Tibial artery (tissue), 4 donors: Measurements from ENCODE around the gene VEPH1.

Experiments used
- DNase-seq, 2 donors: peaks; one replicate each; pipeline ENCODE4 v3.0.0-alpha.2; 2019
- H3K27ac ChIP-seq, 2 donors: fragments of 200-600 bp; sonication (generic) in 1 of 2; 1 replicate in 1 of 2; 2 replicates in 1 of 2; pipeline ENCODE4 v1.5.1; 2018 to 2019; ENCODE audit warnings: mild to moderate bottlenecking in 1 of 2
- H3K27me3 ChIP-seq, 2 donors: fragments of 200-600 bp; sonication (generic) in 1 of 2; one replicate each; pipeline versions ENCODE4 v1.5.1 to v1.6.0; 2016 to 2019
- H3K36me3 ChIP-seq, 3 donors: fragments of 200-600 bp; sonication (generic) in 2 of 3; one replicate each; pipeline ENCODE4 v1.5.1; 2016 to 2019; ENCODE audit warnings: mild to moderate bottlenecking in 2 of 3
- H3K4me1 ChIP-seq, 4 donors: fragments of 200-600 bp; sonication (generic) in 2 of 4; 1 replicate in 3 of 4; 2 replicates in 1 of 4; pipeline ENCODE4 v1.5.1; 2016 to 2019
- H3K4me3 ChIP-seq, 2 donors: fragments of 200-600 bp; sonication (generic) in 1 of 2; 1 replicate in 1 of 2; 2 replicates in 1 of 2; pipeline ENCODE4 v1.5.1; 2018 to 2019; ENCODE audit warnings: mild to moderate bottlenecking in 2 of 2
- H3K9me3 ChIP-seq, 3 donors: fragments of 200-600 bp; sonication (generic) in 1 of 3; one replicate each; pipeline ENCODE4 v1.5.1; 2016 to 2019
- intact Hi-C: fragments of 100-400 bp; cut with DNase I; formaldehyde crosslinking; loops from one replicate; pipeline ENCODE4 v1.15.0; 2023; ENCODE audit warnings: low total_unique reads
- TF ChIP-seq, protein P1 (sequence below), 2 experiments: fragments of 200-600 bp in 1 of 2; fragments of 450-650 bp in 1 of 2; IDR thresholded peaks; one replicate each; pipeline ENCODE4 v1.5.1; 2017 to 2019; ENCODE audit warnings: antibody characterized with exemption in 2 of 2, mild to moderate bottlenecking in 1 of 2, moderate library complexity in 1 of 2

Gene VEPH1

DNA sequence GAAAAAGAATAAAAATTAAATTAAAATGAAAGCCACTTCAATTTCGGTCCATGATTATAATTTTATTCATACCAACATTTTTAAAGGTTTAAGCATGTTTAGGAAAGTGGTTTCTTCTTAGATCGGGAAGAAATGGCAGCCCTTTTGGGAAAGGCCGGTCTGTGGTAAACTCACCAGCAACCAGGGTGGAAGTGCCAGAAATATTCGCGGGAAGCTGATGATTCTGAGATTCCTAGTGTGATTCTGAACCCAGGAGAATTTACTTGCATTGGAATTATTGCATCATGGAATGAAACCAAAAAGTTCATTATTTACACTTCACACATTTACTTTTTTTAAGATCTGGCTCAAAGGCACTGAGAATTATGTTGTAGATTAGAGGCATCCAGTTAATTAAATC lies 246.1 kb downstream of the VEPH1 start:
- H3K4me1 ChIP-seq: peaks cover 0 to 5% (median 0%) of the 10 kb centered on the region in 4 donors
- no peaks in the 10 kb centered on the region for H3K36me3 ChIP-seq
- H3K27me3 ChIP-seq: no peaks in the 10 kb centered on the region
- DNase-seq: no peak
- no peaks in the 10 kb centered on the region for H3K9me3 ChIP-seq
- no peak overlapping the region for H3K4me3 ChIP-seq
- H3K27ac ChIP-seq: no peak overlapping the region
- TF ChIP-seq, protein P1, sequence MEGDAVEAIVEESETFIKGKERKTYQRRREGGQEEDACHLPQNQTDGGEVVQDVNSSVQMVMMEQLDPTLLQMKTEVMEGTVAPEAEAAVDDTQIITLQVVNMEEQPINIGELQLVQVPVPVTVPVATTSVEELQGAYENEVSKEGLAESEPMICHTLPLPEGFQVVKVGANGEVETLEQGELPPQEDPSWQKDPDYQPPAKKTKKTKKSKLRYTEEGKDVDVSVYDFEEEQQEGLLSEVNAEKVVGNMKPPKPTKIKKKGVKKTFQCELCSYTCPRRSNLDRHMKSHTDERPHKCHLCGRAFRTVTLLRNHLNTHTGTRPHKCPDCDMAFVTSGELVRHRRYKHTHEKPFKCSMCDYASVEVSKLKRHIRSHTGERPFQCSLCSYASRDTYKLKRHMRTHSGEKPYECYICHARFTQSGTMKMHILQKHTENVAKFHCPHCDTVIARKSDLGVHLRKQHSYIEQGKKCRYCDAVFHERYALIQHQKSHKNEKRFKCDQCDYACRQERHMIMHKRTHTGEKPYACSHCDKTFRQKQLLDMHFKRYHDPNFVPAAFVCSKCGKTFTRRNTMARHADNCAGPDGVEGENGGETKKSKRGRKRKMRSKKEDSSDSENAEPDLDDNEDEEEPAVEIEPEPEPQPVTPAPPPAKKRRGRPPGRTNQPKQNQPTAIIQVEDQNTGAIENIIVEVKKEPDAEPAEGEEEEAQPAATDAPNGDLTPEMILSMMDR (IDR thresholded peaks at IDR 0.05): no peak
- intact Hi-C loops: no loop called here

DNA sequence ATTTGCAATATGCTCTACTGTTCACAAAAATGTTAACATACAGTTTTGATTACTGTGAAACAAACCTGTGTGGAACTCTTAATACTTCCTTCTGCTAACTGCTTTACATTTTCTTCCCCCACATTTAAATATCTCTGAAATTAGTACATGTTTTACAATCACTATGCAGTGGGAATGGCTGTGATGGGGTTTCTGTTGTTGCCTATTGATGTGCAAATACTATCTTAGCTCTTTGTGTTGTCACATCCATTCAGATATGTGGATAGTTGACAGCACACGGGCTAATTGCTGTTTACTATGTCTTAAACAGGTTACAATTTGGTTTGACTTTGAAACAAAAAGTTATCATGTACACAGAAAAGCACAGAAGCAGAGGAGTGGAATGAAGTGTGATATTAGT lies 247.4 kb downstream of the VEPH1 start:
- TF ChIP-seq, protein P1 (IDR thresholded peaks at IDR 0.05): no peak
- no peaks in the 10 kb centered on the region for H3K27me3 ChIP-seq
- peaks cover 0 to under 1% (median 0%) of the 10 kb centered on the region in 4 donors for H3K4me1 ChIP-seq
- no peak for DNase-seq
- no peak overlapping the region for H3K4me3 ChIP-seq
- H3K9me3 ChIP-seq: no peaks in the 10 kb centered on the region
- intact Hi-C loops: no loop called here
- H3K36me3 ChIP-seq: no peaks in the 10 kb centered on the region
- H3K27ac ChIP-seq: no peak overlapping the region

DNA sequence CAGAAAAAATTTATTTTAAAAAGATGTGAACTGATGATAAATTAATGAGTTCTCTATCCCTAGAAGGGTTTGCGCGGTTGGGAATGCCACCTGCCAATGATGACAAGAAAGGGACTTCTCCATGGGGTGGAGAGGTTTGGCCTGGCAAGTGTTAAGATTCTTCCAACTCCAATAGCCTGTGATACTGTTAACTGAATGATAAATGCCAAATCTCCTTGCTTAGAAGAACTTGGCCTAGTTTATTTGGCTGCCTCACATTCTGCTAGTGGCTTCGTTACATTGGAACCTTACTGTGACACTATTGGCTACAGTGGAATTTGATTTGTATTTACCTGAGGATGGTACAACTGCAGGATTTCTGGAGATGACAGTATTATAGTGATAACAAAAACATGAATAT lies 251.5 kb downstream of the VEPH1 start:
- Histone ChIP-seq H3K27me3 (no peaks in the 10 kb centered on the region), H3K4me1 (peaks cover 0 to 27% (median 8%) of the 10 kb centered on the region in 4 donors), H3K4me3 (no peak overlapping the region), H3K36me3 (no peaks in the 10 kb centered on the region), H3K9me3 (no peaks in the 10 kb centered on the region), H3K27ac (no peak overlapping the region)
- TF ChIP-seq, protein P1 (IDR thresholded peaks at IDR 0.05): no peak
- intact Hi-C loops: no loop called here
- DNase-seq: no peak

DNA sequence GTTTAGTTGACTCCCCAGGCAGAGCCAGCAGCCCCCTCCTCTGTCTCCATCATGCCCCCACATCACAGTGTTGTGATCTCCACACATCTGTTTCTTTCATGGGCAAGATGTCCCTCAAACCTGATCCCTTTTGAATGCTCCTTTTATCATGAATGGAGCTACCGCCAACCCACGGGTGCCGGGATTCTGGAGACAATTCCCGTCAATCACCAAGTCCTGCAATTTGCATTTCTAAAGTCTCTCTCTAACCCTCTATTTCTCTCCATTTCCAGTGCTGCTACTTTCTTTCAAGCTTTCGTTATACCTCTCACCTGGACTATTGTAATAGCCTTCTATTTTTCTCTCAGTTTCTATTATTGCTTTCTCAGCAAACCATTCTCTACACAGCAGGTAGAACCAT lies 253.6 kb downstream of the VEPH1 start:
- H3K36me3 ChIP-seq: no peaks in the 10 kb centered on the region
- no peaks in the 10 kb centered on the region for H3K27me3 ChIP-seq
- TF ChIP-seq, protein P1 (IDR thresholded peaks at IDR 0.05): no peak
- H3K9me3 ChIP-seq: no peaks in the 10 kb centered on the region
- no peak overlapping the region for H3K27ac ChIP-seq
- intact Hi-C loops: no loop called here
- no peak for DNase-seq
- H3K4me3 ChIP-seq: no peak overlapping the region
- H3K4me1 ChIP-seq: peaks cover 0 to 27% (median 9%) of the 10 kb centered on the region in 4 donors

DNA sequence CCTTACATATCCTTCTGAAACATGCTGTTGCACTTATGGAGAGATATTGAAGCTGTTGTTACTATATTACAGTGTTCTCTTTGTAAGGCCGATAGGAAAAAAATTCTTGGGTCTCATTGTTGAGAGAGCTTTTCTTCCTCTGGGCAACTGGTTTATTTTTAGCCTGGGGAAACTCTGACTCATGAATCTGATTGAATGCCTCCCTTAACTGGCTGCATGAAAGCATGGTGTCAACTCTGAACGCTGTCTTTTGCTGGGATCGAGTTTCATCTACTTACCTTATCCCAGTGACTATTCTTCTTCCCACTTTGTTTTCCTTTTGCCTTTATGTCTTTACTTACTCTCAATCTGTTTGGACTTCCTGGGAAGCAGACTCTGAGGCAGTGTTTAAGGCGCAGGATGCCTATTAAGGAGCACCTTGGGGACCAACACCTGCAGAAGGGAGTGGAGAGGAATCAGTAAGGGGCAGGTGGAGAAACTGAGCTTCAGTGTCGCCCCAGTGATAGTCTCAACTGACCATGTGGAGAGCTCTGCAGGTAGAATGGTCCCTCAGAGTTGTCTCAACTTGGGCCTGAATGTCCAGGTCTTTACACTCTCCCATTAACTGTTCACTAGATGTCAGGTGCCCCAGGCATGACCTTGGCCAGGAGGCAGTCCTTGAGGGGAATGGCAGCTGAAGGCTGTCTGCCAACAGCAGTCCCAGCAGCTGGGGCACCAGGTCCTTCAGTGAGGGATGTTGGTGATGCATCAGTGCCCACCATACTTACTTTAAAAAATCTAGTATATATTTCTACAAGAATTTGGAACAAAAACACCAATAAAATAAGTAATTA lies 254.4 kb downstream of the VEPH1 start:
- intact Hi-C loops: no loop called here
- Histone ChIP-seq H3K27ac (peak overlapping the region; percentile 16 to 59), H3K4me1 (peaks cover 0 to 27% (median 9%) of the 10 kb centered on the region in 4 donors)

More for the DNA sequence above, 254.4 kb downstream of the VEPH1 start:
- Histone ChIP-seq H3K4me3 (no peak overlapping the region), H3K27me3 (no peaks in the 10 kb centered on the region), H3K9me3 (no peaks in the 10 kb centered on the region), H3K36me3 (no peaks in the 10 kb centered on the region)
- TF ChIP-seq, protein P1 (IDR thresholded peaks at IDR 0.05): no peak
- no peak for DNase-seq
